Endothelial cell of umbilical vein (primary cell): ENCODE results near the gene GPRIN1. TPM values are rescaled to one million over a fixed set of nuclear protein-coding genes. Genes with fewer than 3 reads are reported as not detected.

Experiments
- BruUV-seq: library from RNA; stranded (reverse); fragments of 400-500 nt; replicated peaks from 2 replicates; lab custom pipeline; 2021; lab: Mats Ljungman, UMichigan
- CTCF ChIA-PET: fragments of 300-600, 350-600 bp; sonication (Branson Sonifier 250); formaldehyde crosslinking; loops from one replicate; lab custom pipeline; 2021; ENCODE audit warnings: antibody characterized with exemption, inconsistent platforms; lab: Charles Lee
- POLR2A ChIA-PET: fragments of 300-600, 350-600 bp; sonication (Branson Sonifier 250); formaldehyde crosslinking; loops from one replicate; lab custom pipeline; 2021; ENCODE audit warnings: antibody characterized with exemption, inconsistent platforms; lab: Charles Lee
- DNase-seq: peaks from one replicate; pipeline ENCODE4 v3.0.0-alpha.2; 2011; ENCODE audit warnings: low read depth, low spot score
- FAIRE-seq: peaks from 2 replicates; lab custom pipeline; 2011; peaks lifted over from hg19 to GRCh38; lab: Jason Lieb, UNC
- H2AFZ ChIP-seq: 2 replicates; pipeline ENCODE4 v1.6.0; 2012; ENCODE audit warnings: low read depth, low read length, control low read depth, inconsistent platforms
- H3K27ac ChIP-seq: 2 replicates; pipeline ENCODE4 v1.5.1; 2011; ENCODE audit warnings: low read depth, mild to moderate bottlenecking, control low read depth, low read length, moderate library complexity; ENCODE audit not compliant: insufficient read depth
- H3K27me3 ChIP-seq, 2 experiments: 2 replicates each; pipeline versions ENCODE4 v1.6.0 to v1.6.1; 2011; ENCODE audit warnings: low read length in 2 of 2, mixed read lengths in 1 of 2; ENCODE audit not compliant: control insufficient read depth in 2 of 2, insufficient read depth in 2 of 2
- H3K36me3 ChIP-seq, 2 experiments: 2 replicates in 1 of 2; 3 replicates in 1 of 2; pipeline ENCODE4 v1.5.1; 2011; ENCODE audit warnings: low read length in 2 of 2, mild to moderate bottlenecking in 1 of 2, moderate library complexity in 1 of 2; ENCODE audit not compliant: control insufficient read depth in 2 of 2, insufficient read depth in 2 of 2; ENCODE audit errors: extremely low read depth in 1 of 2
- H3K4me1 ChIP-seq: 3 replicates; pipeline ENCODE4 v1.5.1; 2011; ENCODE audit warnings: mild to moderate bottlenecking, low read length; ENCODE audit not compliant: control insufficient read depth, insufficient read depth; ENCODE audit errors: extremely low read depth
- H3K4me2 ChIP-seq: 2 replicates; pipeline ENCODE4 v1.6.1; 2011; ENCODE audit warnings: low read length, control low read depth, mixed read lengths; ENCODE audit not compliant: insufficient read depth
- H3K4me3 ChIP-seq, 3 experiments: fragments of 200-600 bp in 1 of 3; sonication (generic), shearing (Covaris generic) in 1 of 3; replicated peaks in 1 of 3; 2 replicates each; pipeline ENCODE4 v1.5.1; 2011 to 2016; ENCODE audit warnings: control low read depth in 3 of 3, low read length in 3 of 3, mild to moderate bottlenecking in 2 of 3, inconsistent platforms in 1 of 3, low read depth in 1 of 3, moderate library complexity in 1 of 3; ENCODE audit not compliant: insufficient read depth in 1 of 3
- H3K79me2 ChIP-seq: 2 replicates; pipeline ENCODE4 v1.6.0; 2012; ENCODE audit warnings: low read length, inconsistent platforms; ENCODE audit not compliant: control insufficient read depth, insufficient read depth
- H3K9ac ChIP-seq: replicated peaks from 2 replicates; pipeline ENCODE3; 2011; ENCODE audit warnings: low read length, control low read depth; ENCODE audit not compliant: insufficient read depth; ENCODE audit errors: extremely low read depth
- H3K9me1 ChIP-seq: replicated peaks from 3 replicates; pipeline ENCODE4 v1.6.0; 2011; ENCODE audit warnings: mild to moderate bottlenecking, low read length; ENCODE audit not compliant: control insufficient read depth, insufficient read depth; ENCODE audit errors: extremely low read depth
- H3K9me3 ChIP-seq: replicated peaks from 2 replicates; pipeline ENCODE4 v1.5.1; 2012; ENCODE audit warnings: low read length, inconsistent platforms; ENCODE audit not compliant: control insufficient read depth, insufficient read depth
- H4K20me1 ChIP-seq: replicated peaks from 2 replicates; pipeline ENCODE3; 2011; ENCODE audit warnings: mild to moderate bottlenecking, low read length; ENCODE audit not compliant: control insufficient read depth, insufficient read depth; ENCODE audit errors: extremely low read depth
- CTCF ChIP-seq, 2 donors: IDR thresholded peaks; 1 replicate in 1 of 2; 2 replicates in 1 of 2; pipeline ENCODE4 v1.5.1; 2011; ENCODE audit warnings: low read length in 2 of 2, mild to moderate bottlenecking in 2 of 2, moderate library complexity in 2 of 2, control low read depth in 1 of 2, inconsistent platforms in 1 of 2, low read depth in 1 of 2; ENCODE audit not compliant: insufficient read depth in 1 of 2; ENCODE audit errors: extremely low read depth in 1 of 2
- EZH2 ChIP-seq: IDR thresholded peaks from 2 replicates; pipeline ENCODE4 v1.6.1; 2012; ENCODE audit warnings: borderline replicate concordance, low read depth, mild to moderate bottlenecking, moderate library complexity, low read length, inconsistent platforms; ENCODE audit not compliant: severe bottlenecking
- FOS ChIP-seq: IDR thresholded peaks from 2 replicates; pipeline ENCODE4 v1.6.1; 2011; ENCODE audit warnings: mild to moderate bottlenecking, low read length, moderate library complexity, borderline replicate concordance; ENCODE audit not compliant: insufficient read depth
- GATA2 ChIP-seq: IDR thresholded peaks from 2 replicates; pipeline ENCODE4 v1.7.0; 2011; ENCODE audit warnings: low read depth, mild to moderate bottlenecking, moderate library complexity, mixed read lengths, low read length; ENCODE audit not compliant: insufficient read length, insufficient read depth
- JUN ChIP-seq: IDR thresholded peaks from 2 replicates; pipeline ENCODE4 v1.6.1; 2011; ENCODE audit warnings: borderline replicate concordance, low read depth; ENCODE audit not compliant: insufficient read length, insufficient read depth
- MAX ChIP-seq: IDR thresholded peaks from 2 replicates; pipeline ENCODE4 v1.6.1; 2011; ENCODE audit not compliant: insufficient read depth, insufficient read length
- MYC ChIP-seq: IDR thresholded peaks from one replicate; pipeline ENCODE4 v1.6.1; 2011; ENCODE audit warnings: mild to moderate bottlenecking, low read depth, low read length
- POLR2A ChIP-seq: IDR thresholded peaks from 2 replicates; pipeline ENCODE4 v1.6.1; 2012; ENCODE audit warnings: low read depth, mild to moderate bottlenecking, control low read depth, low read length
- POLR2AphosphoS5 ChIP-seq: IDR thresholded peaks from 2 replicates; pipeline ENCODE4 v1.6.1; 2012; ENCODE audit warnings: low read depth, mild to moderate bottlenecking, control low read depth, low read length, moderate library complexity; ENCODE audit not compliant: insufficient read depth
- dilution Hi-C: fragments of 300-500 bp; cut with MboI; formaldehyde crosslinking; loops from one replicate; pipeline ENCODE4 v1.15.0; 2019; ENCODE audit warnings: low sequenced_read_pairs; ENCODE audit not compliant: extremely low pct_ligation_motif_present
- intact Hi-C: fragments of 100-400 bp; cut with micrococcal nuclease; formaldehyde crosslinking; loops from one replicate; pipeline ENCODE4 v1.10.0; 2022
- polyA plus RNA-seq, 4 experiments: library from polyadenylated mRNA; depleted of rRNA in 3 of 4; stranded (reverse) in 3 of 4; unstranded in 1 of 4; fragments of >200 nt; gene quantifications; 2 replicates each; pipeline versions ENCODE4 v1.2.1 to v1.2.3, GENCODE V29; 2011 to 2012; ENCODE audit warnings: missing spikeins in 1 of 4
- total RNA-seq: library from RNA; stranded (reverse); gene quantifications from 2 replicates; pipeline ENCODE4 v1.2.3, GENCODE V29; 2021

Gene GPRIN1
- total and polyA plus RNA-seq, 2 donors (not counting 3 experiments of a cell fraction or from before 2014, with no cell fraction given): 2.4 to 10.4 TPM

GRCh38 chr5:176653401-176654385 lies 43.7 kb upstream of the GPRIN1 start:
- CTCF ChIA-PET: interaction anchor here (1.2 kb wide), 1 partner anchor 81 kb away, joined by 3 read pairs; no protein-coding TSS in a partner anchor

More at GRCh38 chr5:176653401-176654385, 43.7 kb upstream of the GPRIN1 start:
- H3K4me1 ChIP-seq: no peaks in the 10 kb centered on the region
- no peak for DNase-seq
- dilution Hi-C loops: no loop called here
- intact Hi-C loops: loop anchor here (5.0 kb wide), 1 partner anchor 659 kb away; the partner anchor contains the start of gene MXD3
- no peaks in the 10 kb centered on the region for H3K9me3 ChIP-seq
- no peak overlapping the region for H3K4me2 ChIP-seq
- no peak for FAIRE-seq
- no peak overlapping the region for H3K4me3 ChIP-seq
- no peak overlapping the region for H3K9ac ChIP-seq
- H4K20me1 ChIP-seq: no peaks in the 10 kb centered on the region
- H3K27me3 ChIP-seq: no peaks in the 10 kb centered on the region
- H2AFZ ChIP-seq: no peak overlapping the region
- H3K27ac ChIP-seq: no peak overlapping the region
- H3K9me1 ChIP-seq: no peaks in the 10 kb centered on the region
- H3K79me2 ChIP-seq: peaks cover 5% of the 10 kb centered on the region
- POLR2A ChIA-PET: no interaction called here
- peaks cover 5 to 19% of the 10 kb centered on the region in 2 experiments for H3K36me3 ChIP-seq
- no TSS peak for BruUV-seq
- TF ChIP-seq MAX (no peak), POLR2A (no peak), FOS (no peak), POLR2AphosphoS5 (no peak), MYC (no peak), GATA2 (no peak), JUN (no peak), CTCF (IDR thresholded peaks at IDR 0.05; ENCODE audit: extremely low read depth in 1 of 2, insufficient read depth in 1 of 2, low read depth in 1 of 2, low read length in 2 of 2) (no peak), EZH2 (no peak)
